Skeletal muscle satellite cell (primary cell): Measurements from ENCODE around the gene PTPN7. TPM values are rescaled to one million over a fixed set of nuclear protein-coding genes. Genes with fewer than 3 reads are reported as not detected.

ENCODE experiments used
- H3K27me3 ChIP-seq: 2 replicates; pipeline ENCODE4 v1.7.0; 2013; ENCODE audit warnings: low read length; ENCODE audit not compliant: control insufficient read depth, insufficient read depth
- H3K36me3 ChIP-seq: 2 replicates; pipeline ENCODE4 v1.7.0; 2013; ENCODE audit warnings: mild to moderate bottlenecking, control low read depth, low read length; ENCODE audit not compliant: insufficient read depth
- H3K4me1 ChIP-seq: 2 replicates; pipeline ENCODE4 v1.7.0; 2013; ENCODE audit warnings: low read length; ENCODE audit not compliant: control insufficient read depth, insufficient read depth
- H3K4me2 ChIP-seq: 2 replicates; pipeline ENCODE4 v1.7.0; 2013; ENCODE audit warnings: mild to moderate bottlenecking, low read length
- H3K4me3 ChIP-seq: 2 replicates; pipeline ENCODE4 v1.7.0; 2013; ENCODE audit warnings: low read length
- H3K9ac ChIP-seq: 2 replicates; pipeline ENCODE4 v1.7.0; 2013; ENCODE audit warnings: mild to moderate bottlenecking, low read depth, low read length, moderate library complexity
- H3K9me3 ChIP-seq: replicated peaks from 2 replicates; pipeline ENCODE4 v1.7.0; 2013; ENCODE audit warnings: mild to moderate bottlenecking, control low read depth, low read length
- total RNA-seq: library from RNA; depleted of rRNA; stranded (reverse); fragments of >200 nt; gene quantifications from 2 replicates; pipeline ENCODE4 v1.2.3, GENCODE V29; 2012; rRNA removed

Gene PTPN7
- not detected in 2 replicates for total RNA-seq

DNA sequence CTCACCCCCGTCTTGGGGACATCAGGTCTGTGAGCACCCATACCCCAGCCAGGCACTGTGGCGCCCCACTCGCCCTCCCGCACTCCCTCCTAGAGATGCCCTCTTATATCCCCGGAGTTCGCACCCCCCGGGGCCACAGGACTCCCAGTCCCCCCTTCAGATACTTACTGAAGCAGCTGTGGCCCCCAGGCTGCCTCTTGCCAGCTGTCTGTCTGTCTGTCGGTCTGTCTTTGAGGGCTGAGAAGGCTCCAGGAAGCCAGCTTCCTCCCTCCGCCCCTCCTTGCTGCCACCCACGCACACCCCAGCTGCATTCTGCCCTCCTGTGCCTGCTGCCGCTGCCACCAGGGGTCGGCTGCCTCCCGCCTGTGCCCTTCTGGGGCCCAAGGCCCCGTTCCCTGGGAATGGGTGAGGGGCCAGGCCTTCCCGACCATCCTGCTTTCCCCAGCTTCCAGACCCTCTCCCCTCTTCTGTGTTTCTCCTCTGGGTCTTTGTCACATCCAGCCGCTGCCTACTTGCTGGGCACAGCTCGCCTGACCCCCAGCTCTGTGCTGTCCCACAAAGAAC is at the start of gene PTPN7:
Gene PTPN7, minus strand, starts transcription at position 226 of the 564 bp plus-strand sequence. CDS start 1,200 bp downstream, outside the sequence.
- Histone ChIP-seq H3K4me2 (no peak within 1 kb of the TSS), H3K9ac (no peak within 1 kb of the TSS), H3K27me3 (peaks cover 3% of the 10 kb centered on the region), H3K9me3 (no peaks in the 10 kb centered on the region), H3K4me1 (no peaks in the 10 kb centered on the region), H3K4me3 (no peak within 1 kb of the TSS), H3K36me3 (no peaks in the 10 kb centered on the region)

DNA sequence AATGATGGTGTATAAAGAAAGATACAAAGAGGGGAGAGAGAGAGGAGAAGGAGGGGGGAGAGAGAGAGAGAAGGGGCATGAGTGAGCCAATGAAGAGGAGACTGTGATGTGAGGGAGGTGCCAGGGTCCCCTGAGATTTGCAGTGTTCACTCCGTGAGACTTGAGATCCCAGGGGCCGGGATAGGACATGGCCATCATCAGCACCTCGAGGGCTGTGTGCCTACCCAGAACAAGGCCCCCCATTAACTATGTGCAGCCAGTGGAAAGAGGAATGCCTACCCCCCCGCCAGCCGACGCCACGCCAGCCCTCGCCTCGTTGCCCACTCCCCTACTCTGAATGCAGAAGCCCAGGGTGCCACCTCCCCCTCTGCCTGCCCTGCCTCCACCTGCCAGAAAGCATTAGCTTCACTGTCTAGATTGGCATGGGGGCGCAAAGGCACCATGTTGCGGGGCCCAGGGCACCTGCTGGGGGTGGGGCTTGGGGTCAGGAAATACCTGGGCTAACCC is 48.0 kb upstream of the PTPN7 start:
- H3K27me3 ChIP-seq: peaks cover 45% of the 10 kb centered on the region
- H3K36me3 ChIP-seq: no peaks in the 10 kb centered on the region
- no peak overlapping the region for H3K4me3 ChIP-seq
- no peaks in the 10 kb centered on the region for H3K4me1 ChIP-seq
- no peak overlapping the region for H3K9ac ChIP-seq
- no peak overlapping the region for H3K4me2 ChIP-seq
- no peaks in the 10 kb centered on the region for H3K9me3 ChIP-seq

DNA sequence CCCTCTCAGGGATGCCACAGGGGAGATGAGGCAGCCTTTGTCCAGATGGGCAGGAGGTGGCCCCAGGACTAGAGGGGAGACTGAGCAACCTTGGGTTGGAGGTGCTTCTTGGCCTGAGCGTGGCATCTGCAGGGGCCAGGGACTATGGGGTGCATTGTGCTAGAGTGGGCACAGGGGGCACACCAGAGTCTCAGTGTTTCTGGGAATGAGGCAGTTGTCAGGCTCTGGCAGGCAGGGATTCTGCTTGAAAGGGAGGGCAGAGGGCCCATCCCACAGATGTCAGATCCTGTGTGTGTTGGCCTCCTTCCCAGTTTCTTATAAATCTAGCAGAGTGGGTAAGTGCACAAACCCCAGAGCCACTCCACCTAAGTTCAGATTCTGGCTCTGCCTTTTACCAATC is 46.9 kb upstream of the PTPN7 start:
- Histone ChIP-seq H3K27me3 (peaks cover 45% of the 10 kb centered on the region), H3K36me3 (no peaks in the 10 kb centered on the region), H3K9me3 (no peaks in the 10 kb centered on the region), H3K4me3 (no peak overlapping the region), H3K4me1 (no peaks in the 10 kb centered on the region), H3K9ac (no peak overlapping the region), H3K4me2 (no peak overlapping the region)

DNA sequence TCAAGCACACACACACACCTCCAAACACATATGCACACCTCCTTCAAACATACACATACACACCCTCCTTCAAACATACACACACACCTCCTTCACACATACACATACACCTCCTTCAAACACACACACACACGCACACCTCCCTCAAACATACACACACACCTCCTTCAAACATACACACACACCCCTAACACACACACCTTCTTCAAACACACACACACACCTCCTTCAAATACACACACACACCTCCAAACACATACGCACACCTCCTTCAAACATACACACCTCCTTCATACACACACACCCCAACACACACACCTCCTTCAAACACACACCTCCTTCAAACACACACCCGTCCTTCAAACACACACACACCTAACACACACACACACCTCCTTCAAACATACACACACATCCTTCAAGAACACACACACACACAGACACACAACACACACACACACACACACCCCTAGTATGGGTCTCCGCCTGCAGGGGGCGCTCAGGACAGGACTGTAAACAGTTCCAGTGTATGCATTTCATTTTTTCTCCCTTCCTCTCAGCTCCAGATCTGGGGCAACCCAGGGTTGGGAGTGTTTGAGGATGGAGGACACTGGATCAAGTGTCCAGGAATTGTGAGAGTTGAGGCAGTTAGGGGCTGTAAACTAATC is 45.3 kb upstream of the PTPN7 start:
- Histone ChIP-seq H3K36me3 (no peaks in the 10 kb centered on the region), H3K4me3 (no peak overlapping the region), H3K9me3 (no peaks in the 10 kb centered on the region), H3K9ac (no peak overlapping the region), H3K4me1 (no peaks in the 10 kb centered on the region), H3K27me3 (peaks cover 51% of the 10 kb centered on the region), H3K4me2 (no peak overlapping the region)

DNA sequence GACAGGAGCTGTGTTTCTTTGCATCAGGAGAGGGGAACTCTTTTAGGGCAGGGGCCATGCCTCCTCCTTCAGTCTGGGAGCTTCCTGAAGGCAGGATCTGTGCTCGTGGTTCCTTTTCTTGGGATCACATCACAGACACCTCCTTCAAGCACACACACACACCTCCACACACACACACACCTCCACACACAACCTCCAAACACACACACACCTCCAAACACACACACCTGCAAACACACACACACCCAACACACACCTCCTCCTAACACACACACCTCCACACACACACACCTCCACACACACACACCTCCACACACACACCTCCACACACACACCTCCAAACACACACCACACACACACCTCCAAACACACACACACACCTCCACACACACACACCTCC is 43.7 kb upstream of the PTPN7 start:
- Histone ChIP-seq H3K4me1 (no peaks in the 10 kb centered on the region), H3K9me3 (no peaks in the 10 kb centered on the region), H3K9ac (no peak overlapping the region), H3K36me3 (no peaks in the 10 kb centered on the region), H3K4me2 (no peak overlapping the region), H3K4me3 (no peak overlapping the region), H3K27me3 (peaks cover 53% of the 10 kb centered on the region)

DNA sequence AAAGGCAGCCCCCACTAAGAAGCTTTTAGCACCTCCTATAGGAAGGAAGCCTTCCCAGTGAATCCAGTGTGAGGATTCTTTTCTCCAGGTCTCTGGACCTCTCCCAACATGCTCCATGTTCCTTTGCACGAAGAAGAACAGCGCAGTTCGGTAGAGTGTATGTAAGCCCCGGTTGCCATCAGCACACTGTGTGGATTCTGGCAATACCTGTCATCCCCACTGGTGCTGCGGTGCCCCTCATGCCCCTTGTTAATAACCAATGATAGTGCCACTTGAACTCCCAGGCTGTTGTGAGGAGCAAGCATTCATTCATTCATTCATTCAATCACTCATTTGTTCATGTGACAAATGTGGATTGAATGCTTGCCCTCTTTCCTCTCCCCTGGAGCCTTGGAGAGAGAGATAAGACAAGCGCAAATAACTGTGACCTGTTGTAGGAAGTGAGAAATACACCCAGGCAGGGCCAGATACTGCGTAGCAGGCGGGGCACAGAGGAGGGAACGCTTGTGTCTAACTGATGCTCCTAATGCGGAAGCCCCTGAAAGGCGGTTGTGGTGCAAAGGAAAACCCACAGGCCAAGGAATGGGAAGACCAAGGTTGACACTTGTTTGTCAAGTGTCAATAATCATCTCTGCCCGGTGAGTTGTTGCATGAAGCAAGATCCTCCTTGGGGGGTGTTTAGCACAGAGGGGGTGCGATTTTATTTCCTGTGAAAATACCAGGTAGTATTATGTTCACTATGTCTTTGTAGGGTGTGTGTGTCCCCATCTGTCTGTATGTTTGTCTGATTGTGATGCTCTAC is 43.0 kb upstream of the PTPN7 start:
- Histone ChIP-seq H3K4me2 (no peak overlapping the region), H3K9me3 (no peaks in the 10 kb centered on the region), H3K9ac (no peak overlapping the region), H3K4me1 (no peaks in the 10 kb centered on the region), H3K36me3 (no peaks in the 10 kb centered on the region), H3K4me3 (no peak overlapping the region), H3K27me3 (peaks cover 56% of the 10 kb centered on the region)

DNA sequence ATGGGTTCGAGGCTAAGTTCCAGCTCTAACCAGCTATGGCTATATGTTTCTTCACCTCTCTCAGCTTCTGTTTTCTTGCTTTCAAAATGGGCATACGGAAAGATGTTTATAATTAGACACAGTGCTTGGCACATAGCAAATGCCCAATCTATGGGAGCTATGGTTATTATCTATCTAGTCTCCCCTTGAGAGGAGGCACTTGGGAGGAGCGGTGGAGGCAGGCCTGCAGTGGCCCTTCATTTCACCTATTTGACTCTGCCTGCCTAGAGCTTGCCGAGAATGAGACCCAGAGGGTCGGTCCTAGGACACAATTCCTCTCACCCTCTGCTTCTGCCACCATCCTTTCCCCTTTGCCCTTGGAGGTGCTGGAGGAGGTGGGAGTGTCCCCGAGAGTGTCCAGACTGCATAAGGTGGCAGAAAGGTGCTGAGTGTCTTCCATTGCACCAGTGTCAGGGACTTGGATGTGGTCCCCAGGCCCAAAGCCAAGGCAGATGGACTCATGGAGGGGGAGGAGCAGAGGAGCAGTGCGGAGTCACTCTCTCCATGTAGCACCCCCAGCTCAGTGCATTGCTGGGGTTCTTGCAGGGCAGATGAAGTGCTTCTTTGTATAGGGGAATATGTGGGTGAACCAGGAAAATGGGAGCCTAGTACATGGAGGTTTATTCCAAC is 42.2 kb upstream of the PTPN7 start:
- no peaks in the 10 kb centered on the region for H3K9me3 ChIP-seq
- no peak overlapping the region for H3K4me2 ChIP-seq
- H3K36me3 ChIP-seq: no peaks in the 10 kb centered on the region
- H3K4me3 ChIP-seq: no peak overlapping the region
- H3K4me1 ChIP-seq: no peaks in the 10 kb centered on the region
- H3K9ac ChIP-seq: no peak overlapping the region
- H3K27me3 ChIP-seq: peaks cover 57% of the 10 kb centered on the region

DNA sequence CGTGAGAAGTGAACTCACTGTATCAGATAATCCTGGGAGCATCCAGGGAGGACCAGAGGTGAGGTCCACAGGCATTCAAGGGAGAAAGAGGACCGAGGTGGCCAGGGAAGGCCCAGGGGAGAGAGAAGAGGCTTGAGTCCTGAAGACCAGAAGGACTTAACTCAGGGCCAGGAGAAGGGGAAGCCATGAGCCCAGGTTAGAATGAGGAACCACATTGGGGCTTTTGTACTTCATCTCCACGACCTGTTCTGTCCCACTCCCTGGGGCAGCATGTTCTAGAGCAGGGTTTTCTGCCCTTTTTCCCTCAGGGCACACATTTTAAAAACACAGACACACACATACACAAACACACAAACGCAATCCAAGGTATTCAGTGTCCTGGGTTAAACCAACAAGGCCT is 41.6 kb upstream of the PTPN7 start:
- Histone ChIP-seq H3K9me3 (no peaks in the 10 kb centered on the region), H3K27me3 (peaks cover 63% of the 10 kb centered on the region), H3K4me1 (no peaks in the 10 kb centered on the region)

DNA sequence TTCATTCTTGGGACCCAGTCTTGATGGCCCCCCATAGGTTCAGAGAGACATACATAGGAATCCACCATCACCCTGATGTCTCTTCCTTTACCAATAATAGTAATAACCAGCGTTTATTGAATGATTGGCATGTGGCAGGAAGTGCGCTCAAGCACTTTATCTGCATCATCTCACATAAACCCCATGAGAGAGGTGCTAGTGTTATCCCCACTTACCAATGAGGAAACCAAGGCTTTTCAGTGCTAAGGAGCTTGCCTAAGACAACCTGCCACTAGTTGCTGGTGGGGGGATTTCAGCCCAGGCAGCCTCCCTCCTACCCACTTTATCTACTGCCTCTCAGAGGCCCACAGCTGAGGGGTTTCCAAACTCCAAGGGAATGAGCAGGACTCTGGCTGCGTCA is 40.9 kb upstream of the PTPN7 start:
- H3K9ac ChIP-seq: no peak overlapping the region
- H3K4me2 ChIP-seq: no peak overlapping the region
- H3K36me3 ChIP-seq: no peaks in the 10 kb centered on the region
- no peak overlapping the region for H3K4me3 ChIP-seq
- no peaks in the 10 kb centered on the region for H3K9me3 ChIP-seq
- no peaks in the 10 kb centered on the region for H3K4me1 ChIP-seq
- peaks cover 70% of the 10 kb centered on the region for H3K27me3 ChIP-seq

More for the DNA sequence above, 41.6 kb upstream of the PTPN7 start:
- Histone ChIP-seq H3K9ac (no peak overlapping the region), H3K4me2 (no peak overlapping the region), H3K36me3 (no peaks in the 10 kb centered on the region), H3K4me3 (no peak overlapping the region)

DNA sequence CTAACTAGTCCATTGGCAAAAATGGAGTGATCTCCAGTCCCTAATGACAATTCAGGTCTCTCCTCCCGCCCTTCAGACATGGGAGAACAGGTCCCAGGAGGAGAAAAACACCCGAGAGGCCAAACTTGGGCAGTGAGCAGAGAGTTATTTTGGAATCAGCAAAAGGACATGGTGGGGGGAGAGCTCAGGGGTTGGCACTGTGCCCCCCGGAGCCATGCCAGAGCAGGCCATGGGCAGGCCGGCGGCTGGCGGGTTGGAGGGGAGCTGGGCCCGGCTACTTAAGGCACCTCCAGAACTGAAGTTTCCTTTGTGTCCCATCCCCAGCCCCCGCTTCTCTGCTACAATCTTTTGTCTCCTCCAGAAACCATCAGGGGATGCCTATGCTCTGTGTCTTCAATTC is 40.3 kb upstream of the PTPN7 start:
- H3K9ac ChIP-seq: no peak overlapping the region
- H3K9me3 ChIP-seq: no peaks in the 10 kb centered on the region
- H3K27me3 ChIP-seq: peaks cover 76% of the 10 kb centered on the region
- H3K4me2 ChIP-seq: no peak overlapping the region
- no peak overlapping the region for H3K4me3 ChIP-seq
- H3K4me1 ChIP-seq: no peaks in the 10 kb centered on the region
- no peaks in the 10 kb centered on the region for H3K36me3 ChIP-seq

DNA sequence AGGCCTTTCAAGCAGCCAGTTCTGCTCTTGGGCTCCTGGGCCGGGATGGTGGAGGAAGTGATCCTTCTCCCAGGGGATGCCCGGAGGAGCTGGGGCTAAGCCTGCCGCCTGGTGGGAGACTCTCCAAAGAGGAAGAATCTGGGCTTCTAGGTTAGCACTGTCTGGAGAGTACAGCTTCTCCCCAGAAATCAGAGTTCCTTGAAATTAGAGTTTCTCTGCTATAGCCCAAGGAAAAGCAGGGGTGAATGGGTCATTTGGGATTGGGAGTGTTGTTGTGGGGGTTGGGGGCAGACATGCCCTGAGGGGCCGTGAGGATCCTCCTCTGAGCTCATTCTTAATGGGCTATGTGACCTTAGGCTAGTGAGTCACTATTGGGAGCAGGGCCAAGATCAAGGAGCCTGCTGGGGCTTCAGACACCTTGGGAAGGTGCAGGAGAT is 39.7 kb upstream of the PTPN7 start:
- H3K27me3 ChIP-seq: peaks cover 82% of the 10 kb centered on the region
- no peaks in the 10 kb centered on the region for H3K36me3 ChIP-seq
- H3K9me3 ChIP-seq: no peaks in the 10 kb centered on the region
- H3K9ac ChIP-seq: no peak overlapping the region
- H3K4me2 ChIP-seq: no peak overlapping the region
- no peak overlapping the region for H3K4me3 ChIP-seq
- no peaks in the 10 kb centered on the region for H3K4me1 ChIP-seq
